Measurements from ENCODE around the gene PAAF1.

GRCh38 chr11:73974604-73975478 is 98.0 kb downstream of the PAAF1 start:
- TF ChIP-seq POLR2A (IDR thresholded peaks at IDR 0.05; ENCODE audit: low read length) (peak; percentile 61), GATA1 (IDR thresholded peaks at IDR 0.05; ENCODE audit: low read depth, low read length) (no peak)
